Transverse colon (tissue), 4 donors: ENCODE results near the gene TYRP1. TPM values are rescaled to one million over a fixed set of nuclear protein-coding genes. Genes with fewer than 3 reads are reported as not detected.

Experiments used
- total RNA-seq, 4 donors: library from RNA; depleted of rRNA; stranded (reverse); fragments of >200 nt; gene quantifications; one replicate each; pipeline ENCODE4 v1.1.0, GENCODE V29; 2016

Gene TYRP1
- total RNA-seq, 4 donors from 2014 or later: 0.41 TPM; not detected in 3

Other genes starting within 250 kb of the TYRP1 start
- gene LURAP1L, start 81.6 kb downstream of the TYRP1 start, total RNA-seq: 10 to 100 TPM; 19.1 to 50.0 (median 34.5) TPM